Fibroblast of skin of right biceps (primary cell): ENCODE results near the gene NOX3.
A peak's percentile ranks its signal among the peaks of the same experiment; 100 is the strongest.
"Not testable (repeated sequence)": the region's sequence is repeated elsewhere in the genome, so short reads cannot be mapped to it uniquely, and the experiment has no call there.

Experiments used
- DNase-seq: peaks from one replicate; pipeline ENCODE4 v3.0.0-alpha.2; 2013

NOX3 gene

GRCh38 chr6:155455766-155456165 lies at the start of gene NOX3:
Gene NOX3, minus strand, starts transcription at chr6:155455839. Its CDS starts 39 bp downstream, at chr6:155455800.
- DNase-seq: no peak

GRCh38 chr6:155504848-155505607 lies 49.4 kb upstream of the NOX3 start:
- no peak for DNase-seq

GRCh38 chr6:155502393-155502792 lies 46.8 kb upstream of the NOX3 start:
- no peak for DNase-seq

GRCh38 chr6:155499574-155499973 lies 43.9 kb upstream of the NOX3 start:
- no peak for DNase-seq

- DNase-seq: peak; percentile 69
Observed at GRCh38 chr6:155498370-155498769, 42.7 kb upstream of the NOX3 start.

GRCh38 chr6:155497273-155497672 lies 41.6 kb upstream of the NOX3 start:
- no peak for DNase-seq

- DNase-seq: peak; percentile 87
Observed at GRCh38 chr6:155495011-155495768, 39.6 kb upstream of the NOX3 start.

- DNase-seq: peak; percentile 100
Observed at GRCh38 chr6:155493694-155494143, 38.1 kb upstream of the NOX3 start.

- no peak for DNase-seq
Observed at GRCh38 chr6:155493026-155493693, 37.5 kb upstream of the NOX3 start.

GRCh38 chr6:155492061-155492735 lies 36.6 kb upstream of the NOX3 start:
- no peak for DNase-seq

GRCh38 chr6:155491421-155491820 lies 35.8 kb upstream of the NOX3 start:
- no peak for DNase-seq

- DNase-seq: not testable (repeated sequence)
Observed at GRCh38 chr6:155488197-155488596, 32.6 kb upstream of the NOX3 start.

- DNase-seq: no peak
Observed at GRCh38 chr6:155487371-155488130, 31.9 kb upstream of the NOX3 start.

GRCh38 chr6:155486721-155487294 lies 31.2 kb upstream of the NOX3 start:
- no peak for DNase-seq

- DNase-seq: no peak
Observed at GRCh38 chr6:155485756-155486155, 30.1 kb upstream of the NOX3 start.

GRCh38 chr6:155483858-155484257 lies 28.2 kb upstream of the NOX3 start:
- peak; percentile 64 for DNase-seq

GRCh38 chr6:155481215-155481614 lies 25.6 kb upstream of the NOX3 start:
- peak; percentile 95 for DNase-seq

- peak; percentile 36 for DNase-seq
Observed at GRCh38 chr6:155473741-155474140, 18.1 kb upstream of the NOX3 start.

- peak; percentile 73 for DNase-seq
Observed at GRCh38 chr6:155472886-155473285, 17.2 kb upstream of the NOX3 start.

- DNase-seq: not testable (repeated sequence)
Observed at GRCh38 chr6:155470979-155471616, 15.5 kb upstream of the NOX3 start.

- not testable (repeated sequence) for DNase-seq
Observed at GRCh38 chr6:155468543-155468942, 12.9 kb upstream of the NOX3 start.
